PFSK-1 (cell line): ENCODE results near the gene C17orf114.

ENCODE experiments used
- SIN3A ChIP-seq: IDR thresholded peaks from 2 replicates; pipeline ENCODE4 v1.6.1; 2012; ENCODE audit warnings: mild to moderate bottlenecking, low read length, moderate library complexity, borderline replicate concordance; ENCODE audit not compliant: insufficient read depth
- TAF1 ChIP-seq: IDR thresholded peaks from 2 replicates; pipeline ENCODE4 v1.6.1; 2012; ENCODE audit warnings: low read length, control low read depth, borderline replicate concordance; ENCODE audit not compliant: insufficient read depth

DNA sequence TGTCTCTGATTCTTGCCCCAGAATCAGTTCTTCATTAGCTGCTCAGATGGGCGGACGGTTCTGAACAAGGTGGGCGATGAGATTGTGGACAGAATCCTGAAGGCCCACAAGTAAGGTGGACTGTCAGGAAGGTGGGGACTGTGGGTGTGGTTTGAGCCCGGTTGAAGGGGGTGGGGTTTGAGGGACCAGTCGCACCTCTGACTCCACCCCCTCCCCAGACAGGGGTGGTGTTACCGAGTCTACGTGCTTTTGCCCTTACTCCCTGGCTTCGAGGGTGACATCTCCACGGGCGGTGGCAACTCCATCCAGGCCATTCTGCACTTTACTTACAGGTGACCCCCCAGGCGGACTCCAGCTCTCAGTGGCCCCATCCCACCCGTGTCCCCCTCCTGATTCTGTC is 16.1 kb upstream of the C17orf114 start:
- TF ChIP-seq TAF1 (no peak), SIN3A (no peak)
